ENCODE results near the gene RHOV. TPM values are rescaled to one million over a fixed set of nuclear protein-coding genes. Genes with fewer than 3 reads are reported as not detected.

The RHOV gene
- total RNA-seq, 1 donor from 2014 or later: 4.4 TPM

GRCh38 chr15:40893733-40894680 is 20.0 kb upstream of the RHOV start, which contains the start of gene VPS18:
TSS of gene VPS18 (plus strand) at chr15:40894450. CDS start at chr15:40894769, 319 bp downstream.
- TF ChIP-seq, protein P1, sequence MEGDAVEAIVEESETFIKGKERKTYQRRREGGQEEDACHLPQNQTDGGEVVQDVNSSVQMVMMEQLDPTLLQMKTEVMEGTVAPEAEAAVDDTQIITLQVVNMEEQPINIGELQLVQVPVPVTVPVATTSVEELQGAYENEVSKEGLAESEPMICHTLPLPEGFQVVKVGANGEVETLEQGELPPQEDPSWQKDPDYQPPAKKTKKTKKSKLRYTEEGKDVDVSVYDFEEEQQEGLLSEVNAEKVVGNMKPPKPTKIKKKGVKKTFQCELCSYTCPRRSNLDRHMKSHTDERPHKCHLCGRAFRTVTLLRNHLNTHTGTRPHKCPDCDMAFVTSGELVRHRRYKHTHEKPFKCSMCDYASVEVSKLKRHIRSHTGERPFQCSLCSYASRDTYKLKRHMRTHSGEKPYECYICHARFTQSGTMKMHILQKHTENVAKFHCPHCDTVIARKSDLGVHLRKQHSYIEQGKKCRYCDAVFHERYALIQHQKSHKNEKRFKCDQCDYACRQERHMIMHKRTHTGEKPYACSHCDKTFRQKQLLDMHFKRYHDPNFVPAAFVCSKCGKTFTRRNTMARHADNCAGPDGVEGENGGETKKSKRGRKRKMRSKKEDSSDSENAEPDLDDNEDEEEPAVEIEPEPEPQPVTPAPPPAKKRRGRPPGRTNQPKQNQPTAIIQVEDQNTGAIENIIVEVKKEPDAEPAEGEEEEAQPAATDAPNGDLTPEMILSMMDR (IDR thresholded peaks at IDR 0.05; ENCODE audit: unreplicated experiment): peak; percentile 99
- DNase-seq (ENCODE audit: low spot score in 2 of 2, unreplicated experiment in 2 of 2): peak; percentile 94 to 100
- Mint-ChIP-seq H3K4me1 (peaks cover 19% of the 10 kb centered on the region), H3K27ac (peak within 1 kb of the TSS; percentile 99), H3K4me3 (peak within 1 kb of the TSS; percentile 99), H3K36me3 (peaks cover 19% of the 10 kb centered on the region), H3K9me3 (no peaks in the 10 kb centered on the region), H3K27me3 (ENCODE audit: low read depth) (peaks cover 1% of the 10 kb centered on the region)

DNA sequence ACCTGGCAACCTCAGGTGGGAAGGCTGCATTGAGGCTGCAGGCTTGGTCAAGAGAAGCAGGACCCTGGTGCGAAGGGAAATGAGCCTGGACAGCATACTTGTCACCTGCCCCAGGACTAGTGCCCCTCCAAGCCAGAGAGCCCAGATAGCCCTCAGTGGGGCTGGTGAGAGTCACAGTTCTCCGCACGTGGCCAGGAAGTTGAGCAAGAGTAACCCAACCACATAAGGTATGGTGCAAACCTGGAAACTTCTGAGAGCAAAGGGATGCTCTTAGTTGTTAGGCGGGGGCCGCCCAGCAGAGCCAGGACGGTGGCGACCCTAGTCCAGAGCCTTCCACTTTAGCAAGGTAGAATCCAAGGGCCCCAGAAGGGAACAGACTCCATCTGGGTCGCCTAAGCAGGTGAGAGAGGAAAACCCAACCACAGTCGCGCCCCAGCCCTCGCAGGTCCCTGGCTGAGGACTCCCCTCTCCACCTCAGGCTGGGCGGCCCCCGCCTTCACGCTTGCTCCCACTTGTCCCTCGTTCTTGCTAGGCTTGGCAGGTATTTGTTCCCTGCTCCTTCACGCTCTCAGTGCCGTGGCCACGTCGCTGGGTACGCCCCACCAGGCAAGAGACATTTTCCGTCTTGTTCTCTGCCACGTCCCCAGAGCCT is 19.1 kb upstream of the RHOV start:
- Mint-ChIP-seq H3K4me1 (peaks cover 19% of the 10 kb centered on the region), H3K27me3 (ENCODE audit: low read depth) (peaks cover 1% of the 10 kb centered on the region), H3K27ac (no peak overlapping the region), H3K9me3 (no peaks in the 10 kb centered on the region), H3K4me3 (peak overlapping the region; percentile 99), H3K36me3 (peaks cover 12% of the 10 kb centered on the region)
- no peak for DNase-seq (ENCODE audit: low spot score in 2 of 2, unreplicated experiment in 2 of 2)
- TF ChIP-seq, protein P1 (IDR thresholded peaks at IDR 0.05; ENCODE audit: unreplicated experiment): no peak

DNA sequence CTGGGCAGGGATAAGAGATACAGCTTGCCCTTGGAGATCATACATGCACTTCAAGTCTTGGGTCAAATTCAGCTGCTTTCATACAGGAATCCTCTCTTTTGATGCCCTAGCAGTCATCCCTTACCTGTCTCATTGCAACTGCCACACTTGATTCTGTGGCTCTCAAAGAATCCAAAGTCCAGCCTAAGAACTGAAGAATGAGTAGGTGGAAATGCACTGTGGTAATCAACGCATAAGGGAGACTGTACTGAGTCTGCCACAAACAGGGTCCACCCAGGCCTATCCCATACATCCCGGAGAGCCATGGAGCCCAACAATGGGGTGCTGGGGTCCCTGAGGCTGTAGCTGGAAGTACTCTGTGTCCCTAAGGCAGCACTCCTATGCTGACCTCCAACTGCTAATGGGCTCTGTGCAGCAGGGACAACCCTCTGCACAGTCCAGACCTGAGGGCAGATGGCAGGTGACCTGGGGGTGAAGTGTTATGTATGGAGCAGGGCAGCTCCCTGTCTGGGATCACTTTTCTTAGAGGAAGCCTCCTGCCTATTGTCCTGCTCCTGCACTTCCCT is 18.5 kb upstream of the RHOV start:
- TF ChIP-seq, protein P1 (IDR thresholded peaks at IDR 0.05; ENCODE audit: unreplicated experiment): no peak
- peaks cover 9% of the 10 kb centered on the region for H3K36me3 Mint-ChIP-seq
- peaks cover 1% of the 10 kb centered on the region for H3K27me3 Mint-ChIP-seq (ENCODE audit: low read depth)
- peak overlapping the region; percentile 38 for H3K4me3 Mint-ChIP-seq
- DNase-seq (ENCODE audit: low spot score in 2 of 2, unreplicated experiment in 2 of 2): no peak
- peaks cover 19% of the 10 kb centered on the region for H3K4me1 Mint-ChIP-seq
- H3K27ac Mint-ChIP-seq: no peak overlapping the region
- H3K9me3 Mint-ChIP-seq: no peaks in the 10 kb centered on the region

DNA sequence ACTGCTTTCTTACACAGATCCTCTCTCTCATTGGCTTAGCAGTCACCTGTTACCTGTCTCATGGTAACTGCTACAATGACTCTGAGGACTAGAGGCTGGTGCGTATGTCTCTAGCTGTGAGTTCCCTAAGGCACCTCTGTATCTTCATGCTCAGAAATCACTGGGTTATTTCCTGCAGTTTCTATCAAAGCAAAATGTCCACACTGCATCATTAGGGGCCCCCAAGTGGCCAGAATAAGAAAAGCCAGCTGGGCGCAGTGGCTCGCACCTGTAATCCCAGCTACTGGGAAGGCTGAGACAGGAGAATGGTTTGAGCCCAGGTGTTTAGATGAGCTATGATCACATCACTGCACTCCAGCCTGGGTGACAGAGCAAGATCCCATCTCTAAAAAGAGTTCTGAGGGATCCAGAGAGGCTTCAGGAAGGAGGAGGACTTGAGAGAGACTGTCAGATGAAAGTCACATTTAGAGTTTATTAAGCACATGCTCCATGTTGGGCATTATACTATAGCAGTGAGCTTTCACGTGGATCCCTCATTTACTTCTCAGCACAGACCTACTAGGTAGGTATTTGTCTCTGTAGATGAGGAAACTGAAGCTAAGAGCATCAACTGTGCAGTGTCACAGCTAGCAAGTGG is 17.9 kb upstream of the RHOV start:
- Mint-ChIP-seq H3K36me3 (peaks cover 4% of the 10 kb centered on the region), H3K27ac (peak overlapping the region; percentile 59), H3K4me1 (peaks cover 19% of the 10 kb centered on the region), H3K27me3 (ENCODE audit: low read depth) (peaks cover 1% of the 10 kb centered on the region), H3K4me3 (peak overlapping the region; percentile 36), H3K9me3 (no peaks in the 10 kb centered on the region)
- peak in 1 of 2 experiments; percentile 68 for DNase-seq (ENCODE audit: low spot score in 2 of 2, unreplicated experiment in 2 of 2)
- TF ChIP-seq, protein P1 (IDR thresholded peaks at IDR 0.05; ENCODE audit: unreplicated experiment): peak; percentile 63

GRCh38 chr15:40891138-40891537 is 17.1 kb upstream of the RHOV start:
- TF ChIP-seq, protein P1 (IDR thresholded peaks at IDR 0.05; ENCODE audit: unreplicated experiment): no peak
- Mint-ChIP-seq H3K27me3 (ENCODE audit: low read depth) (peaks cover 1% of the 10 kb centered on the region), H3K4me1 (peaks cover 19% of the 10 kb centered on the region), H3K9me3 (no peaks in the 10 kb centered on the region), H3K27ac (no peak overlapping the region), H3K4me3 (no peak overlapping the region), H3K36me3 (peaks cover 3% of the 10 kb centered on the region)
- DNase-seq (ENCODE audit: low spot score in 2 of 2, unreplicated experiment in 2 of 2): no peak
